Putamen (tissue), 1 donor: ENCODE data around the gene PPARA.

Experiments used
- DNase-seq: peaks from one replicate; pipeline ENCODE4 v3.0.0-alpha.2; 2016; ENCODE audit warnings: low spot score

The PPARA gene

GRCh38 chr22:46274381-46274780, 124.1 kb downstream of the PPARA start:
- no peak for DNase-seq

GRCh38 chr22:46275455-46276122, 125.3 kb downstream of the PPARA start:
- DNase-seq = no peak

- no peak for DNase-seq
Measured at GRCh38 chr22:46276563-46276962, 126.2 kb downstream of the PPARA start.

- no peak for DNase-seq
Measured at GRCh38 chr22:46278656-46279645, 128.6 kb downstream of the PPARA start.

- no peak for DNase-seq
Measured at GRCh38 chr22:46280063-46280817, 129.9 kb downstream of the PPARA start.

GRCh38 chr22:46280999-46281623, 130.8 kb downstream of the PPARA start:
- peak; percentile 45 for DNase-seq

GRCh38 chr22:46281866-46282678, 131.7 kb downstream of the PPARA start:
- no peak for DNase-seq

- DNase-seq = no peak
Measured at GRCh38 chr22:46286006-46286405, 135.7 kb downstream of the PPARA start.

GRCh38 chr22:46286941-46287872, 136.9 kb downstream of the PPARA start:
- no peak for DNase-seq

GRCh38 chr22:46287873-46288751, 137.8 kb downstream of the PPARA start:
- no peak for DNase-seq

GRCh38 chr22:46288846-46289243, 138.5 kb downstream of the PPARA start:
- DNase-seq = no peak

GRCh38 chr22:46289244-46289891, 139.0 kb downstream of the PPARA start:
- DNase-seq = no peak

GRCh38 chr22:46290121-46290842, 140.0 kb downstream of the PPARA start:
- DNase-seq = no peak

GRCh38 chr22:46290843-46291785, 140.8 kb downstream of the PPARA start:
- no peak for DNase-seq

GRCh38 chr22:46292173-46292572, 141.8 kb downstream of the PPARA start:
- no peak for DNase-seq

GRCh38 chr22:46292732-46293131, 142.4 kb downstream of the PPARA start:
- DNase-seq = no peak
